Measurements from ENCODE around the gene DTX4.

- no peak for TF ChIP-seq CTCF (IDR thresholded peaks at IDR 0.05)
- no peak for TF ChIP-seq POLR2A (IDR thresholded peaks at IDR 0.05)
Measured at GRCh38 chr11:59187035-59187434, 15.1 kb downstream of the DTX4 start.

Data from testis (tissue), 2 donors.